ENCODE data around the gene SEMA4B. TPM values are rescaled to one million over a fixed set of nuclear protein-coding genes. Genes with fewer than 3 reads are reported as not detected.

SEMA4B gene
- total and polyA plus RNA-seq, 2 donors (not counting 1 experiment from before 2014, with no cell fraction given) = 285 to 336 TPM

- no peak for ATAC-seq (ENCODE audit: low read depth)
- H3K27me3 Mint-ChIP-seq = no peaks in the 10 kb centered on the region
- no peak for DNase-seq
- peaks cover 92 to 100% of the 10 kb centered on the region in 2 donors for H3K4me1 ChIP-seq (ENCODE audit: control insufficient read depth in 2 of 2, insufficient read depth in 2 of 2, low read length in 2 of 2)
- peak overlapping the region; percentile 65 for H3K4me2 ChIP-seq (replicated peaks; ENCODE audit: low read depth, low read length, poor library complexity, severe bottlenecking)
- ChIA-PET POLR2A (no interaction called here), CTCF (interaction anchor here (0.7 to 1.8 kb wide), 4 partner anchors 12 to 92 kb away, joined by 3 to 7 read pairs (median 6); partner anchors contain the start of genes CIB1 and GDPGP1)
- peaks cover 97% of the 10 kb centered on the region for H3K4me1 Mint-ChIP-seq
- H3K9me3 ChIP-seq (ENCODE audit: control extremely low read depth in 1 of 3, control insufficient read depth in 2 of 3, insufficient read depth in 1 of 3, low read length in 2 of 3) = no peaks in the 10 kb centered on the region
- H3K36me3 ChIP-seq (replicated peaks in 1 of 2; ENCODE audit: control extremely low read depth in 1 of 2, control insufficient read depth in 1 of 2, extremely low read depth in 1 of 2, insufficient read depth in 2 of 2, low read length in 1 of 2) = peaks cover 2 to 78% of the 10 kb centered on the region in 2 experiments
- H3K27ac Mint-ChIP-seq = peak overlapping the region; percentile 90
- peak overlapping the region; percentile 23 for H3K9ac ChIP-seq (ENCODE audit: low read length)
- H4K20me1 ChIP-seq (ENCODE audit: control insufficient read depth, insufficient read depth, low read length, poor library complexity, severe bottlenecking) = peaks cover 69% of the 10 kb centered on the region
- H2AFZ ChIP-seq (ENCODE audit: insufficient read depth, low read depth, low read length, poor library complexity, severe bottlenecking) = no peak overlapping the region
- peak overlapping the region in 1 of 2 donors; percentile 86 for H3K27ac ChIP-seq (ENCODE audit: low read length in 2 of 2)
- H3K79me2 ChIP-seq (ENCODE audit: control insufficient read depth, insufficient read depth, low read length) = peaks cover 92% of the 10 kb centered on the region
- peak overlapping the region; percentile 76 for H3K4me3 Mint-ChIP-seq
- H3K4me3 ChIP-seq (ENCODE audit: control extremely low read depth in 1 of 5, extremely low read depth in 1 of 5, insufficient read depth in 1 of 5, low read depth in 2 of 5, low read length in 4 of 5) = peak overlapping the region in 1 of 5 experiments; percentile 16
- no peaks in the 10 kb centered on the region for H3K27me3 ChIP-seq (replicated peaks in 1 of 4; ENCODE audit: control extremely low read depth in 1 of 4, control insufficient read depth in 3 of 4, insufficient read depth in 4 of 4, low read length in 3 of 4)
- no peaks in the 10 kb centered on the region for H3K9me3 Mint-ChIP-seq (ENCODE audit: insufficient read depth)
- intact Hi-C loops (cut with micrococcal nuclease) = no loop called here
- TF ChIP-seq CTCF (IDR thresholded peaks at IDR 0.05) (no peak), EZH2 (IDR thresholded peaks at IDR 0.05; ENCODE audit: borderline replicate concordance, insufficient read depth, low read depth, low read length, poor library complexity, severe bottlenecking) (no peak)
- 46% methylated on average over 7 of the region's 9 CpGs for WGBS (ENCODE audit: insufficient coverage)
These were observed 8.5 kb downstream of the SEMA4B start for GRCh38 chr15:90209591-90209990.

GRCh38 chr15:90210593-90210992 is 9.5 kb downstream of the SEMA4B start:
- peaks cover 59% of the 10 kb centered on the region for H4K20me1 ChIP-seq (ENCODE audit: control insufficient read depth, insufficient read depth, low read length, poor library complexity, severe bottlenecking)
- TF ChIP-seq EZH2 (IDR thresholded peaks at IDR 0.05; ENCODE audit: borderline replicate concordance, insufficient read depth, low read depth, low read length, poor library complexity, severe bottlenecking) = no peak
- TF ChIP-seq CTCF (IDR thresholded peaks at IDR 0.05) = no peak
- 95% methylated on average over 8 of the region's 8 CpGs for whole genome bisulfite sequencing (ENCODE audit: insufficient coverage)
- ChIA-PET POLR2A (interaction anchor here (0.6 kb wide), 1 partner anchor 22 kb away, joined by 4 read pairs; no protein-coding TSS in a partner anchor), CTCF (interaction anchor here (1.5 kb wide), 1 partner anchor 91 kb away, joined by 3 read pairs; no protein-coding TSS in a partner anchor)
- peaks cover 2 to 68% of the 10 kb centered on the region in 2 experiments for H3K36me3 ChIP-seq (replicated peaks in 1 of 2; ENCODE audit: control extremely low read depth in 1 of 2, control insufficient read depth in 1 of 2, extremely low read depth in 1 of 2, insufficient read depth in 2 of 2, low read length in 1 of 2)
- H3K4me1 ChIP-seq (ENCODE audit: control insufficient read depth in 2 of 2, insufficient read depth in 2 of 2, low read length in 2 of 2) = peaks cover 92 to 100% of the 10 kb centered on the region in 2 donors
- intact Hi-C loops (cut with micrococcal nuclease) = loop anchor here (10.0 kb wide), 2 partner anchors 316 to 454 kb away; partner anchors contain the start of gene AP3S2
- H3K9me3 ChIP-seq (ENCODE audit: control extremely low read depth in 1 of 3, control insufficient read depth in 2 of 3, insufficient read depth in 1 of 3, low read length in 2 of 3) = no peaks in the 10 kb centered on the region
- H3K27ac ChIP-seq (ENCODE audit: low read length in 2 of 2) = peak overlapping the region; percentile 80 to 86
- no peak overlapping the region for H3K9ac ChIP-seq (ENCODE audit: low read length)
- no peak for DNase-seq
- no peaks in the 10 kb centered on the region for H3K27me3 Mint-ChIP-seq
- ATAC-seq (ENCODE audit: low read depth) = no peak
- peaks cover 95% of the 10 kb centered on the region for H3K4me1 Mint-ChIP-seq
- peaks cover 92% of the 10 kb centered on the region for H3K79me2 ChIP-seq (ENCODE audit: control insufficient read depth, insufficient read depth, low read length)
- no peaks in the 10 kb centered on the region for H3K27me3 ChIP-seq (replicated peaks in 1 of 4; ENCODE audit: control extremely low read depth in 1 of 4, control insufficient read depth in 3 of 4, insufficient read depth in 4 of 4, low read length in 3 of 4)
- H3K4me2 ChIP-seq (replicated peaks; ENCODE audit: low read depth, low read length, poor library complexity, severe bottlenecking) = peak overlapping the region; percentile 65
- no peak overlapping the region for H2AFZ ChIP-seq (ENCODE audit: insufficient read depth, low read depth, low read length, poor library complexity, severe bottlenecking)
- H3K4me3 Mint-ChIP-seq = peak overlapping the region; percentile 76
- peak overlapping the region; percentile 90 for H3K27ac Mint-ChIP-seq
- H3K4me3 ChIP-seq (ENCODE audit: control extremely low read depth in 1 of 5, extremely low read depth in 1 of 5, insufficient read depth in 1 of 5, low read depth in 2 of 5, low read length in 4 of 5) = no peak overlapping the region
- H3K9me3 Mint-ChIP-seq (ENCODE audit: insufficient read depth) = no peaks in the 10 kb centered on the region
